ENCODE measurements around the gene OR5M10.
"Not testable (repeated sequence)": the region's sequence is repeated elsewhere in the genome, so short reads cannot be mapped to it uniquely, and the experiment has no call there.

OR5M10 gene

GRCh38 chr11:56577621-56578020 is at the start of gene OR5M10:
TSS of gene OR5M10 (minus strand) at chr11:56577721. CDS start at chr11:56577721, 0 bp downstream.
- DNase-seq, result no peak

GRCh38 chr11:56625946-56626345 is 48.4 kb upstream of the OR5M10 start:
- no peak for DNase-seq

- no peak for DNase-seq
These were observed 47.2 kb upstream of the OR5M10 start for GRCh38 chr11:56624661-56625110.

- DNase-seq, result no peak
These were observed 33.7 kb upstream of the OR5M10 start for GRCh38 chr11:56611174-56611573.

GRCh38 chr11:56592088-56592717 is 14.7 kb upstream of the OR5M10 start:
- not testable (repeated sequence) for DNase-seq

- no peak for DNase-seq
These were observed 18.9 kb downstream of the OR5M10 start for GRCh38 chr11:56558574-56558973.

- not testable (repeated sequence) for DNase-seq
These were observed 22.8 kb downstream of the OR5M10 start for GRCh38 chr11:56554691-56555090.

- DNase-seq, result no peak
These were observed 32.0 kb downstream of the OR5M10 start for GRCh38 chr11:56545531-56545930.

GRCh38 chr11:56543739-56544138 is 33.8 kb downstream of the OR5M10 start:
- DNase-seq, result no peak

- DNase-seq, result no peak
These were observed 34.4 kb downstream of the OR5M10 start, which contains the start of gene OR5M11 for GRCh38 chr11:56543157-56543556. TSS of gene OR5M11 (minus strand) at chr11:56543257. CDS start at chr11:56543257, 0 bp downstream.

- no peak for DNase-seq
These were observed 44.3 kb downstream of the OR5M10 start for GRCh38 chr11:56533054-56533740.

- DNase-seq, result no peak
These were observed 45.7 kb downstream of the OR5M10 start for GRCh38 chr11:56531856-56532255.
